A549 (cell line): ENCODE results near the gene SEC16A. TPM values are rescaled to one million over a fixed set of nuclear protein-coding genes. Genes with fewer than 3 reads are reported as not detected.

Experiments
- ATAC-seq, 2 experiments: fragments of 200-7000 bp in 1 of 2; fragments of >200 bp in 1 of 2; cut with Nextera tagmentation in 1 of 2; cut with Tn5 transposase in 1 of 2; 3 replicates each; pipeline versions ENCODE4 v1.8.0 to v1.9.1; 2018 to 2020; ENCODE audit warnings: mild to moderate bottlenecking in 1 of 2, moderate library complexity in 1 of 2
- CTCF ChIA-PET: fragments of 300-600 bp; sonication (Branson Sonifier 250); formaldehyde crosslinking; extraction: SDS; loops from one replicate; lab custom pipeline; 2021; ENCODE audit warnings: antibody characterized with exemption, inconsistent platforms; lab: Yijun Ruan, JAX
- POLR2A ChIA-PET: fragments of 350-600 bp; formaldehyde crosslinking; extraction: SDS; loops from one replicate; lab custom pipeline; 2021; ENCODE audit warnings: antibody characterized with exemption, inconsistent platforms; lab: Yijun Ruan, JAX
- DNase-seq, 2 experiments: peaks; one replicate each; pipeline versions ENCODE4 v3.0.0 to v3.0.0-alpha.2; 2011 to 2016; ENCODE audit warnings: low read depth in 1 of 2, low spot score in 1 of 2
- FAIRE-seq: peaks from 2 replicates; lab custom pipeline; 2011; peaks lifted over from hg19 to GRCh38; lab: Jason Lieb, UNC
- H3K27ac ChIP-seq, 2 experiments: fragments of >200 bp; sonication (Bioruptor Twin); formaldehyde crosslinking; 3 replicates each; pipeline ENCODE4 v1.5.1; 2016 to 2017
- H3K4me1 ChIP-seq: fragments of >200 bp; sonication (Bioruptor Twin); formaldehyde crosslinking; 3 replicates; pipeline ENCODE4 v1.6.1; 2016
- H3K4me2 ChIP-seq: fragments of >200 bp; sonication (Bioruptor Twin); formaldehyde crosslinking; 3 replicates; pipeline ENCODE4 v1.6.1; 2016
- H3K4me3 ChIP-seq: fragments of >200 bp; sonication (Bioruptor Twin); formaldehyde crosslinking; 3 replicates; pipeline ENCODE4 v1.5.1; 2016
- H3K9me3 ChIP-seq: fragments of >200 bp; sonication (Bioruptor Twin); formaldehyde crosslinking; 3 replicates; pipeline ENCODE4 v1.6.1; 2016
- BHLHE40 ChIP-seq: IDR thresholded peaks from 2 replicates; pipeline ENCODE4 v1.6.1; 2012; ENCODE audit warnings: low read depth, low read length, inconsistent platforms
- E2F6 ChIP-seq: IDR thresholded peaks from 2 replicates; pipeline ENCODE4 v1.6.1; 2012; ENCODE audit warnings: low read depth, borderline replicate concordance
- EP300 ChIP-seq, 2 experiments: fragments of >200 bp; sonication (Bioruptor Twin); formaldehyde crosslinking; IDR thresholded peaks; 2 replicates in 1 of 2; 3 replicates in 1 of 2; pipeline ENCODE4 v1.6.1; 2016 to 2017
- FOSL2 ChIP-seq, 2 experiments: fragments of 450-650 bp in 1 of 2; fragments of >200 bp in 1 of 2; sonication (Bioruptor Twin) in 1 of 2; formaldehyde crosslinking; IDR thresholded peaks; 2 replicates each; pipeline versions ENCODE4 v1.5.0 to v1.6.1; 2016 to 2020; ENCODE audit warnings: mild to moderate bottlenecking in 1 of 2, moderate library complexity in 1 of 2
- FOXS1 ChIP-seq: fragments of 250-450 bp; sonication (Bioruptor Pico); IDR thresholded peaks from 2 replicates; pipeline ENCODE4 v1.5.0; 2020; ENCODE audit warnings: mild to moderate bottlenecking, moderate library complexity
- HEYL ChIP-seq: fragments of 250-450 bp; sonication (Bioruptor Pico); IDR thresholded peaks from 2 replicates; pipeline ENCODE4 v1.8.0; 2021; ENCODE audit warnings: mild to moderate bottlenecking, moderate library complexity
- JUN ChIP-seq, 2 experiments: fragments of >200 bp; sonication (Bioruptor Twin); formaldehyde crosslinking; IDR thresholded peaks; 2 replicates in 1 of 2; 3 replicates in 1 of 2; pipeline ENCODE4 v1.6.1; 2016 to 2017
- NPAS2 ChIP-seq: fragments of 250-450 bp; sonication (Bioruptor Pico); IDR thresholded peaks from 2 replicates; pipeline ENCODE4 v1.8.0; 2022; ENCODE audit warnings: mild to moderate bottlenecking, moderate library complexity, borderline replicate concordance
- NR3C1 ChIP-seq: fragments of >200 bp; sonication (Bioruptor Twin); formaldehyde crosslinking; IDR thresholded peaks from 3 replicates; pipeline ENCODE4 v1.6.1; 2017
- RAD21 ChIP-seq, 2 experiments: fragments of >200 bp in 1 of 2; sonication (Bioruptor Twin) in 1 of 2; formaldehyde crosslinking in 1 of 2; IDR thresholded peaks in 1 of 2; conservative IDR thresholded peaks in 1 of 2; 2 replicates in 1 of 2; 3 replicates in 1 of 2; pipeline ENCODE4 v1.6.1; 2012 to 2018; ENCODE audit warnings: inconsistent platforms in 1 of 2
- SMC3 ChIP-seq: fragments of >200 bp; sonication (Bioruptor Twin); formaldehyde crosslinking; IDR thresholded peaks from 3 replicates; pipeline ENCODE4 v1.6.1; 2018; ENCODE audit warnings: inconsistent platforms
- TP53 ChIP-seq: fragments of 250-450 bp; sonication (Bioruptor Pico); IDR thresholded peaks from 2 replicates; pipeline ENCODE4 v1.5.0; 2021; ENCODE audit warnings: mild to moderate bottlenecking, moderate library complexity
- USF2 ChIP-seq: fragments of 450-650 bp; IDR thresholded peaks from 2 replicates; pipeline ENCODE4 v1.6.1; 2014; ENCODE audit warnings: antibody characterized with exemption
- ZNF302 ChIP-seq: fragments of 250-450 bp; sonication (Bioruptor Pico); IDR thresholded peaks from 2 replicates; pipeline ENCODE4 v1.9.0; 2021; ENCODE audit warnings: inconsistent platforms, mild to moderate bottlenecking, moderate library complexity
- WGBS: methylation state at CpG from one replicate; pipeline ENCODE4 v1.1.6; 2017; ENCODE audit errors: missing lambda C conversion rate; 5-methylcytosine and 5-hydroxymethylcytosine counted together
- polyA plus RNA-seq, 4 experiments: library from polyadenylated mRNA; depleted of rRNA in 3 of 4; stranded (reverse); fragments of >200 nt; fragmentation: RNase III in 1 of 4; extraction: RNeasy Plus Mini Kit Qiagen cat#74134 plus additional on column Dnase treatment in 1 of 4; gene quantifications; 2 replicates in 3 of 4; 3 replicates in 1 of 4; pipeline ENCODE4 v1.2.3, GENCODE V29; 2011 to 2017
- TF ChIP-seq, protein P1 (sequence below): fragments of 250-450 bp; sonication (Bioruptor Pico); IDR thresholded peaks from 2 replicates; pipeline ENCODE4 v1.5.0; 2020; ENCODE audit warnings: low read depth, mild to moderate bottlenecking, moderate library complexity

SEC16A gene
- polyA plus RNA-seq, 2 of the 4 experiments (the other 2 are of a cell fraction): 24.2 to 38.0 TPM

DNA sequence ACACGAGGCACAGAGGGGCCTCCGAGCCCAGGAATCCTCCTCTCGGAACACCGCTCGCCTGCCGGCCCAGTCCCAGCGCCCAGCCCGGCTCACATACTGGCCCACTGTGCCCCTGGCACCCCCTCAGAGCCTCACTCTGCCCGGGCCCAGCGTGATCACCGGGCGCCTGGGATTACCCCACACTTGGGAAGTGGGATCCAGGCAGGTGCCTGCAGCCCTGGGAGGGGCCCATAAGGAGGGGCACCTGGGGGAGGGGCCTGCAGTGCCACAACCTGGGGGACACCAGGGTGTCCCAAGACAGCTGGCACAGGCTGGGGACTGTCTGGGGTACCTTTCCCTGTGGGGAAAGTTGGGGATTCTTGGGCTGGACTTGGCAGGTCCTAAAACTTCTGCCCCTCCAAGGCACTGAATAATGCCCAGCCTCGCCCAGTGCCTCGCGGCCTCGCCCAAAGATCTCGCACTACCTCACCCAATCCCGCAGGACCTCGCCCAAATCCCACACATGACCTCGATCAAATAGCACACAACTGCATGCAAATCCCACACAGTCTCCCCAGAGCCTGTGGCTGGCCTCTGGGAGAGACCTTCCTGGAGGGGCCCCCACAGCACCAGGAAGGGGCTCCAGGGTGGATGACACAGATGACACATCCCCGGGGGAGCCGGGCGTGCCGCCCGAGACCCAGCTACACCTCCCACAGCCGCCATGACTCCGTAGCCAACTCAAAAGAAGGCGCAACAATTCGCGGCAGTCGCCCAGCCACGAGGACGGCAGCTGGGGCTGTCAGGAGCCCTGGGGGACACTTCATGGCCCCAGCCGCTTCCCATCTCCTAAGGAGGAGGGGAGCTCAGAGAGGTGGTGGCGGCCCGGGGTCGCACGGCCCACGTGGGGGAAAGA, 49.3 kb upstream of the SEC16A start:
- POLR2A ChIA-PET: no interaction called here
- Histone ChIP-seq H3K27ac (peak overlapping the region in 1 of 2 experiments; percentile 19; a peak in 1 of 6 replicates), H3K4me2 (no peak overlapping the region), H3K4me1 (peaks cover 39% of the 10 kb centered on the region), H3K4me3 (no peak overlapping the region), H3K9me3 (no peaks in the 10 kb centered on the region)
- TF ChIP-seq ZNF302 (CRISPR knock-in tag) (no peak), SMC3 (no peak), FOXS1 (CRISPR knock-in tag) (no peak), E2F6 (no peak), JUN (IDR thresholded peaks at IDR 0.05) (no peak), USF2 (no peak), NPAS2 (CRISPR knock-in tag) (no peak)
- TF ChIP-seq, protein P1, sequence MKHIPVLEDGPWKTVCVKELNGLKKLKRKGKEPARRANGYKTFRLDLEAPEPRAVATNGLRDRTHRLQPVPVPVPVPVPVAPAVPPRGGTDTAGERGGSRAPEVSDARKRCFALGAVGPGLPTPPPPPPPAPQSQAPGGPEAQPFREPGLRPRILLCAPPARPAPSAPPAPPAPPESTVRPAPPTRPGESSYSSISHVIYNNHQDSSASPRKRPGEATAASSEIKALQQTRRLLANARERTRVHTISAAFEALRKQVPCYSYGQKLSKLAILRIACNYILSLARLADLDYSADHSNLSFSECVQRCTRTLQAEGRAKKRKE (CRISPR knock-in tag): no peak
- DNase-seq (no peak), ATAC-seq (no peak), FAIRE-seq (no peak)
- CTCF ChIA-PET: interaction anchor here (2.2 to 4.1 kb wide), 3 partner anchors 43 to 93 kb away, joined by 13 to 20 read pairs (median 15); no protein-coding TSS in a partner anchor
- 82% methylated on average over 35 of the region's 39 CpGs for WGBS

DNA sequence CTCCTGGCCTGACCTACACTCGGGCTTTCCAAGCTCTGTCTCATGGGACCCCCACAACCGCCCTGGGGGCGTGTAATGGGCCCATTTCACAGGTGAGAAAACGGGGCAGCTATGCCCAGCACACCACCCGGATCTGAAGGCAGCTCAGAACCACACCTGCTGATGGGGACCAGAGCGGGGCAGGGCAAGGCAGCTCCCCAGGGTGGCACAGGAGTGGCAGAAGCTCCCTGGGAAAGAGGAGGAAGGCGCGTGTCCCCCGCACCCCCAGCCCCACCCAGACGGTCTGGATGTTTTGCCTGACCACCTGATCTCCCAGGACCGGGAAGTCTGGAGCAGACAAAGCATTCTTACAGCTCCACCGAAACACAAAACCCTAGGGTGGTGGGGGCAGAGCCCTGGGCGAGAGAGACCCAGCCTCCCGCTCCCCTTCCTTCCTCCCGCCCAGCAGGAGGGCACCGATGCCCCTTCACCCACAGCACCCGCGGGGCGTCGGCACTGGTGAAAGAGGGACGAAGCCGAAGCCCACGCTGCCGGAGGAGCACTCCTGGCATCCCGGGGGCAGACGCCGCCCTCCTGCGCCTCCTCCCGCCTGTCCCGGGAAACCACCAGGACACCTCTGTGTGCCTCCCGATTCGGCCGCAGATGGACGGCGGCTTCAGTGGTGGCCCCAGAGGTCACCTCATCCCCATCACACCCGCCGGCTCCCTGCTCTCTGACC, 48.5 kb upstream of the SEC16A start:
- 85% methylated on average over 16 of the region's 37 CpGs for WGBS
- CTCF ChIA-PET: interaction anchor here (0.8 to 4.1 kb wide), 5 partner anchors 42 to 99 kb away, joined by 3 to 20 read pairs (median 13); no protein-coding TSS in a partner anchor
- Histone ChIP-seq H3K4me3 (no peak overlapping the region), H3K27ac (peak overlapping the region in 1 of 2 experiments; percentile 27; a peak in 1 of 6 replicates), H3K4me1 (peaks cover 47% of the 10 kb centered on the region), H3K4me2 (no peak overlapping the region), H3K9me3 (no peaks in the 10 kb centered on the region)
- POLR2A ChIA-PET: no interaction called here
- TF ChIP-seq USF2: no peak
- TF ChIP-seq EP300 (IDR thresholded peaks at IDR 0.05): no peak
- no peak for TF ChIP-seq JUN (IDR thresholded peaks at IDR 0.05)
- no peak for TF ChIP-seq FOSL2 (IDR thresholded peaks at IDR 0.05)
- TF ChIP-seq FOSL2 (CRISPR knock-in tag; IDR thresholded peaks at IDR 0.05): no peak
- no peak for TF ChIP-seq BHLHE40
- no peak for TF ChIP-seq NR3C1
- no peak for TF ChIP-seq RAD21 (conservative IDR thresholded peaks at IDR 0.05 in 1 of 2, IDR thresholded peaks at IDR 0.05 in 1 of 2)
- TF ChIP-seq NPAS2 (CRISPR knock-in tag): no peak
- no peak for TF ChIP-seq TP53
- TF ChIP-seq HEYL (CRISPR knock-in tag): no peak
- FAIRE-seq (no peak), DNase-seq (no peak), ATAC-seq (no peak)
